C4-2B (cell line): Measurements from ENCODE around the gene EEF1E1.
A peak's percentile ranks its signal among the peaks of the same experiment; 100 is the strongest.

Experiments
- H3K27ac ChIP-seq: fragments of 450-650 bp; 2 replicates; pipeline ENCODE4 v1.5.1; 2017
- CTCF ChIP-seq: fragments of 450-650 bp; conservative IDR thresholded peaks from 2 replicates; pipeline ENCODE4 v1.5.1; 2017; ENCODE audit warnings: mild to moderate bottlenecking
- ZFX ChIP-seq: fragments of 450-650 bp; IDR thresholded peaks from 2 replicates; pipeline ENCODE4 v1.6.1; 2017

Gene EEF1E1

GRCh38 chr6:8063761-8064637 lies 38.3 kb downstream of the EEF1E1 start, which contains the start of gene BLOC1S5:
TSS of gene BLOC1S5 (minus strand) at chr6:8064389. CDS start at chr6:8064376, 13 bp downstream.
- TF ChIP-seq CTCF (no peak), ZFX (peak; percentile 53; the same call in 1 of the 2 replicates)
- H3K27ac ChIP-seq, result peak within 1 kb of the TSS; percentile 70

GRCh38 chr6:8061736-8062135 lies 40.6 kb downstream of the EEF1E1 start:
- no peak overlapping the region for H3K27ac ChIP-seq
- no peak for TF ChIP-seq ZFX
- TF ChIP-seq CTCF, result no peak

- H3K27ac ChIP-seq, result no peak overlapping the region
- TF ChIP-seq CTCF (no peak), ZFX (no peak)
These were observed 42.0 kb downstream of the EEF1E1 start for GRCh38 chr6:8060346-8060745.

- H3K27ac ChIP-seq, result no peak overlapping the region
- TF ChIP-seq CTCF (peak; percentile 54), ZFX (no peak)
These were observed 43.2 kb downstream of the EEF1E1 start for GRCh38 chr6:8059129-8059528.

- no peak overlapping the region for H3K27ac ChIP-seq
- no peak for TF ChIP-seq CTCF
- no peak for TF ChIP-seq ZFX
These were observed 44.6 kb downstream of the EEF1E1 start for GRCh38 chr6:8057793-8058192.

GRCh38 chr6:8057263-8057662 lies 45.1 kb downstream of the EEF1E1 start:
- H3K27ac ChIP-seq, result no peak overlapping the region
- no peak for TF ChIP-seq ZFX
- no peak for TF ChIP-seq CTCF

- no peak for TF ChIP-seq ZFX
- TF ChIP-seq CTCF, result no peak
- H3K27ac ChIP-seq, result no peak overlapping the region
These were observed 48.1 kb downstream of the EEF1E1 start for GRCh38 chr6:8054276-8054675.
